ENCODE measurements around the gene THSD4.

GRCh38 chr15:71448688-71449114 is 333.4 kb downstream of the THSD4 start:
- TF ChIP-seq CTCF (IDR thresholded peaks at IDR 0.05) = peak; percentile 67 to 89 (median 80)
- no peak for TF ChIP-seq POLR2A (IDR thresholded peaks at IDR 0.05)

Data from thyroid gland (tissue), 4 donors.